ENCODE measurements around the gene THAP4. TPM values are rescaled to one million over a fixed set of nuclear protein-coding genes. Genes with fewer than 3 reads are reported as not detected.

Gene THAP4
- total RNA-seq, 3 donors from 2014 or later = 58.6 to 61.8 (median 59.0) TPM

Other genes with a start within 250 kb of the THAP4 start
- gene STK25, start 128.6 kb downstream of the THAP4 start, total RNA-seq = 100 to 1,000 TPM in 2 of 3 donors, 10 to 100 TPM in 1; 97.1 to 104 (median 100) TPM
- gene BOK, start 78.4 kb downstream of the THAP4 start, total RNA-seq = under 1 TPM; 0.15 to 0.19 (median 0.16) TPM
- gene ATG4B, start 535 bp upstream of the THAP4 start, total RNA-seq = 10 to 100 TPM; 72.6 to 82.4 (median 75.3) TPM
- 100 to 1,000 TPM in 1 of 3 donors, 10 to 100 TPM in 2; 89.5 to 110 (median 94.9) TPM for gene DTYMK, start 49.7 kb upstream of the THAP4 start, total RNA-seq
- gene ING5, start 64.9 kb upstream of the THAP4 start, total RNA-seq = 10 to 100 TPM; 49.2 to 53.5 (median 51.8) TPM
- 10 to 100 TPM; 13.9 to 22.5 (median 18.7) TPM for gene D2HGDH, start 97.5 kb upstream of the THAP4 start, total RNA-seq
- gene GAL3ST2, start 139.7 kb upstream of the THAP4 start, total RNA-seq = under 1 TPM in 2 of 3 donors, not detected in 1; 0.23 to 0.33 TPM
- under 1 TPM in 1 of 3 donors, not detected in 2; 0.65 TPM for gene NEU4, start 172.0 kb upstream of the THAP4 start, total RNA-seq
- gene PDCD1, start 221.7 kb upstream of the THAP4 start, total RNA-seq = 100 to 1,000 TPM in 1 of 3 donors, 10 to 100 TPM in 2; 60.5 to 102 (median 77.3) TPM
- under 1 TPM; 0.13 to 0.14 (median 0.13) TPM for gene RTP5, start 232.6 kb upstream of the THAP4 start, total RNA-seq